Hepatocyte (in vitro differentiated cells): ENCODE data around the gene IGSF22.

Source experiments
- CTCF ChIP-seq: fragments of 200-600 bp; sonication (generic); IDR thresholded peaks from 2 replicates; pipeline ENCODE4 v1.5.1; 2016; ENCODE audit warnings: antibody characterized with exemption, mild to moderate bottlenecking; ENCODE audit not compliant: poor library complexity
- EZH2 ChIP-seq: fragments of 200-600 bp; sonication (generic); IDR thresholded peaks from 2 replicates; pipeline ENCODE4 v1.6.1; 2016; ENCODE audit warnings: antibody characterized with exemption, mild to moderate bottlenecking, borderline replicate concordance
- EZH2phosphoT487 ChIP-seq: fragments of 200-600 bp; sonication (generic); IDR thresholded peaks from one replicate; pipeline ENCODE4 v1.6.1; 2018; ENCODE audit warnings: antibody characterized with exemption, mild to moderate bottlenecking, low read depth, moderate library complexity; ENCODE audit not compliant: unreplicated experiment, severe bottlenecking

DNA sequence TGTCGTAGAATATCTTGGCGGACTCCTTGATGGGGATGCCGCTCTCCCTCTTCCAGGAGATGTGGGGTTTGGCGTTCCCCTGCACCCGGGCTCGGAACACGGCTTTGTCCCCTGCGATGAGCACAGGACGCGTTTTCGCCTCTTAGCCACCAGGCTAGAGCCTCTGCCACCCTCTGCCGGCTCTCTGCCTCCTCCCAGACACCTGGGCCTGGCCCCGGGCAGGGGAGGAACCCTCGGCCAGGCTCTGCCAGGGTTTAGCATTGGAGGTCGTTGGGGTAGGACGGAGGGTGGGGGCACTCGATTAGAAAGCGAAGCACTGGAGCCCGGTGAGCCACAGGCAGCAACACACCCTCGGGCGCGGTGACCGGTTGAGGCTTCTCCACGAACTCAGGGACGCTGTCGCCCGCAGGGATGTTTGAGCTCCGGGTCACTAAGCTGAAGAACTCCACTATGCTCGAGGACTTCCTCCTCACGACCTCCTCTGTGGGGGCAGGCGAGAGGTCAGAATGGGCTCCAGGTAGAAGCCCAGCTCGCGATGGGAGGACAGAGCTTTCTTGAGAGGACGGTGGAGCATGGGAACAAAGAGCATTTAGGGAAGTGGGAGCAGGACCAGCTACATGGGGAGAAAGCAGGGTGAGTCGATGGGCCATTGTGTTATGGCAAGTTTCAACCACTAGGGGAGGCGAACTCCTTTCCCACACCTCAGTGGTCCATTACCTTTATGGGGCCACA is 4.3 kb downstream of the IGSF22 start:
- TF ChIP-seq CTCF (peak; percentile 58), EZH2 (no peak), EZH2phosphoT487 (no peak)
